Common myeloid progenitor, CD34-positive (primary cell): Measurements from ENCODE around the gene RPS26.

ENCODE experiments used
- CTCF ChIA-PET: fragments of 350-600 bp; sonication (Branson Sonifier 250); formaldehyde crosslinking; loops from one replicate; lab custom pipeline; 2021; ENCODE audit warnings: antibody characterized with exemption; lab: Charles Lee
- POLR2A ChIA-PET: fragments of 350-600 bp; sonication (Branson Sonifier 250); formaldehyde crosslinking; loops from one replicate; lab custom pipeline; 2021; ENCODE audit warnings: antibody characterized with exemption; lab: Charles Lee
- DNase-seq, 3 donors: peaks; one replicate each; pipeline versions ENCODE4 v3.0.0 to v3.0.0-alpha.2; 2013
- H3K27ac ChIP-seq, 2 experiments: 1 replicate in 1 of 2; 2 replicates in 1 of 2; pipeline ENCODE4 v1.7.0; 2013; ENCODE audit warnings: inconsistent platforms in 2 of 2, low read length in 2 of 2, mild to moderate bottlenecking in 2 of 2, low read depth in 1 of 2, moderate library complexity in 1 of 2; ENCODE audit not compliant: severe bottlenecking in 2 of 2, insufficient read depth in 1 of 2, poor library complexity in 1 of 2
- H3K27me3 ChIP-seq, 5 experiments: replicated peaks in 2 of 5; 1 replicate in 3 of 5; 2 replicates in 2 of 5; pipeline versions ENCODE4 v1.6.1 to v1.7.0; 2013; ENCODE audit warnings: low read length in 4 of 5, mild to moderate bottlenecking in 2 of 5, moderate library complexity in 2 of 5, inconsistent platforms in 1 of 5; ENCODE audit not compliant: insufficient read depth in 5 of 5, control insufficient read depth in 4 of 5
- H3K36me3 ChIP-seq, 4 experiments: 1 replicate in 2 of 4; 2 replicates in 2 of 4; pipeline versions ENCODE4 v1.6.1 to v1.7.0; 2013; ENCODE audit warnings: low read length in 3 of 4, control low read depth in 1 of 4, mild to moderate bottlenecking in 1 of 4; ENCODE audit not compliant: control insufficient read depth in 4 of 4, insufficient read depth in 4 of 4
- H3K4me1 ChIP-seq, 4 experiments: 1 replicate in 3 of 4; 2 replicates in 1 of 4; pipeline versions ENCODE4 v1.6.1 to v1.7.1; 2013; ENCODE audit warnings: low read length in 3 of 4, mild to moderate bottlenecking in 3 of 4, control low read depth in 1 of 4, inconsistent platforms in 1 of 4, moderate library complexity in 1 of 4; ENCODE audit not compliant: control insufficient read depth in 4 of 4, insufficient read depth in 4 of 4; ENCODE audit errors: control extremely low read depth in 1 of 4
- H3K4me3 ChIP-seq, 7 experiments: 1 replicate in 4 of 7; 2 replicates in 3 of 7; pipeline versions ENCODE4 v1.5.1 to v1.7.0; 2013; ENCODE audit warnings: mild to moderate bottlenecking in 7 of 7, low read length in 6 of 7, moderate library complexity in 6 of 7, inconsistent platforms in 2 of 7, low read depth in 2 of 7, control low read depth in 1 of 7; ENCODE audit not compliant: insufficient read depth in 4 of 7, control insufficient read depth in 1 of 7; ENCODE audit errors: extremely low read depth in 1 of 7
- H3K9me3 ChIP-seq, 5 experiments: 1 replicate in 4 of 5; 2 replicates in 1 of 5; pipeline versions ENCODE4 v1.6.1 to v1.7.1; 2013; ENCODE audit warnings: low read length in 4 of 5, mild to moderate bottlenecking in 2 of 5, inconsistent platforms in 1 of 5, low read depth in 1 of 5, moderate library complexity in 1 of 5; ENCODE audit not compliant: control insufficient read depth in 4 of 5, insufficient read depth in 2 of 5; ENCODE audit errors: control extremely low read depth in 1 of 5
- WGBS: methylation state at CpG from one replicate; pipeline ENCODE4 v1.1.5; 2013; ENCODE audit not compliant: insufficient coverage; 5-methylcytosine and 5-hydroxymethylcytosine counted together

RPS26 gene

DNA sequence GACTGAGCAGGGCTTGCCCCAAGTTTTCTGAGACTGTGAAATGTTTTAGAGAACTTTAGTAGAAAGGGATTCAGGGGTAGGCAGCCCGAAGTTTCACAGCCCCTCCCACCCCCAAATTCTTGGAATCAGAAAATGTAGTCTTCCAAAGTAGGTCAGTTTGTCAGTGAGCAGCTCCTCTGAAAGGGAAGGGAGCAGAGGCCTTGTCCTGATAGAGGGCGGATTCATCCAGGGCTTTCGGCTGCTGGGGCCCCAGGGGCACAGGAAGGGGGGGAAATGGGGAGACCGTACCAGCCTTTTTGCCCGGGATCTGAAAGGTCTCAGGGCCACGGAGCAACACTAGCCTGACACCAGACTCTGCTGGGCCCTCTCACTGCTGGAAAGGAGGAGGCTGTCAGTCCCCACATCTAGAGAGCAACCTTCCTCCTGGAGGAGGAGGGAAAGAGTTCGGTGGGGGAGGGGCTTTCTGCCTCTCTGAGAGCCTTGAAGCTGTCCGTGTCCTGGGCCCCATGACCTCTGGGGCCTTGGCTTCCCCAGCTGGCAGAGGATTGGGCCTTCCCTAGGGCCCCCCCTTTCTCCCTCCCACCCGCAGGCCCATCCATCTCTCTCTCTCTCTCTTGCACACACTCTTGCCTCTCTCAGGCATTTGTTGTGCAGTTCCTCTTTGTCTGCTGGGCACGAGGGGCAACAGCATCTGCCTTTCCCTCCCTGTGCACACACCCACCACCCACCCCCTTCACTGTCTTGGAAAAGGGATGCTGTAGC is 21.1 kb upstream of the RPS26 start, which contains the start of gene IKZF4:
Gene IKZF4 (plus strand): TSS at position 621 of the 762 bp plus-strand sequence. CDS start 451 bp downstream, outside the sequence.
- ChIA-PET CTCF (interaction anchor here (3.9 to 14.1 kb wide), 2 partner anchors 9 to 24 kb away, joined by 23 to 290 read pairs; partner anchors contain the start of gene SUOX), POLR2A (interaction anchor here (0.5 kb wide), 2 partner anchors 34 to 96 kb away, joined by 3 to 4 read pairs; partner anchors contain the start of gene RPL41)
- H3K27me3 ChIP-seq = no peaks in the 10 kb centered on the region
- WGBS = 1% methylated on average over 7 of the region's 10 CpGs
- peak within 1 kb of the TSS; percentile 30 to 84 (median 68) for H3K4me3 ChIP-seq
- H3K36me3 ChIP-seq = peaks cover 0 to 14% (median 12%) of the 10 kb centered on the region in 4 experiments
- H3K4me1 ChIP-seq = peaks cover 13 to 31% (median 29%) of the 10 kb centered on the region in 4 experiments
- DNase-seq = peak; percentile 60 to 91 (median 83)
- no peaks in the 10 kb centered on the region for H3K9me3 ChIP-seq
- peak within 1 kb of the TSS; percentile 61 to 84 for H3K27ac ChIP-seq

DNA sequence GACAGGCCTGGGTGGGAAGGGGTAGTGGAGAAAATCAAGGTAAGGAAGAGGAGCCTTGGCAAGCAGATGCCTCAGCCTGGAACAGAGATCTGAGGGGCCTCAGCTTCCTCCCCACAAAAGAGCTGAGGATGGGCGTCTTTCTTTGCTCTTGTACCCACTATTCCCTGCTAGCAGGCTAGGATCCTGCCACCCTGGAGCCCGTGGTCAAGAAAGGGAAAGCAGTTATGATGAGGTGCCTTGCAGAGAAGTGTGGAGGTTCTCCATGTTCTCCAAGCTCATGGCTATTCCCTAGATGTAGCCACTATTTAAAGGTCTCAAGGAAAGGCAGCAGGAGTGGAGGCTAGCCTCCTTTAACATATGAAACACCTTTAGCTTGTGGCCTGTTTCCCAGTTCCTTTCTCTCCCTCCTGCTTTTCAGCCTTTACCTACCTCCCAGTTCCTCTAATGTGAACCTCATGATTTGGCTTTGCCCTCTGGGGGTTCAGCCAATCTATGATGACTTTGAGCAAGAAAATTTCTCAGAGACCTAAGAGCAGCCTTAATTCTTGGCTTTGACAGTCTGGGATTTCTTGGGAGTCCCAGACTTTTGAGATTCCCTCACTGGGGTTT is 19.7 kb upstream of the RPS26 start:
- H3K27ac ChIP-seq = peak overlapping the region in 1 of 2 experiments; percentile 84
- CTCF ChIA-PET = interaction anchor here (1.6 to 14.1 kb wide), 3 partner anchors 8 to 26 kb away, joined by 4 to 290 read pairs (median 7); partner anchors contain the start of gene SUOX
- WGBS = no CpG with 5 or more reads among the region's 2 CpGs

DNA sequence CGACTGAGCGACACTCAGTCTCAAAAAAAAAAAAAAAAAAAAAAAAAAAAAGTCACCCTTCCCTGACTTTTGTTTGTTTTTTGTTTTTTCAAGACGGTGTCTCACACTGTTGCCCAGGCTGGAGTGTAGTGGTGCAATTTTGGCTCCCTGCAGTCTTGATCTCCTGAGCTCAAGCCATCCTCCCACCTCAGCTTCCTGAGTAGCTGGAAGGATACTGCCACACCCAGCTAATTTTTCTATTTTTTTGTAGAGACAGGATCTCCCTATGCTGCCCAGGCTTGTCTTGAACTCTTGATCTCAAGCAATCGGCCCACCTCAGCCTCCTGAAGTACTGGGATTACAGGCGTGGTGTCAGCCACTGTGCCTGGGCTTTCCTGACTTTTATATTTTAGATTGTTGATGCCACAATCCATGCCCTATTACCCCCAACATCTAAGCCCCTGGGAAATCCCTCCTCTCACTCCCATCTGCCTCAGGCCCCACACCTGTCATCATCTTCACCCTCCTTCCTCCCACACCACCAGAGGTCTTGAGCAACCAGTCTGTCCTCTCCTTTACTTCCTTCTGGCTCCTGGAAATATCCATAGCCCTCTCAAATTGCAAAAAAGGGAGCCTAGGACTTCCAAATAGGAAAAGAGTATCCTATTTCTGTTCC is 13.1 kb upstream of the RPS26 start:
- WGBS = 86% methylated on average over 3 of the region's 5 CpGs
- Histone ChIP-seq H3K27ac (no peak overlapping the region), H3K9me3 (no peaks in the 10 kb centered on the region), H3K4me3 (no peak overlapping the region), H3K4me1 (no peaks in the 10 kb centered on the region), H3K36me3 (peaks cover 13 to 70% (median 48%) of the 10 kb centered on the region in 4 experiments), H3K27me3 (no peaks in the 10 kb centered on the region)
- ChIA-PET CTCF (interaction anchor here (0.6 to 14.1 kb wide), 18 partner anchors 9 to 313 kb away, joined by 3 to 290 read pairs (median 8); partner anchors contain the start of genes BLOC1S1, DGKA, IKZF4 and ORMDL2), POLR2A (no interaction called here)
- DNase-seq = no peak

More for the DNA sequence above, 19.7 kb upstream of the RPS26 start:
- DNase-seq = no peak
- POLR2A ChIA-PET = interaction anchor here (1.0 kb wide), 1 partner anchor 48 kb away, joined by 3 read pairs; the partner anchor contains the start of gene RAB5B
- Histone ChIP-seq H3K4me1 (peaks cover 13 to 31% (median 29%) of the 10 kb centered on the region in 4 experiments), H3K27me3 (no peaks in the 10 kb centered on the region), H3K9me3 (no peaks in the 10 kb centered on the region), H3K36me3 (peaks cover 0 to 25% (median 19%) of the 10 kb centered on the region in 4 experiments), H3K4me3 (peak overlapping the region; percentile 5 to 84 (median 68))

GRCh38 chr12:56029166-56029519 is 12.6 kb upstream of the RPS26 start:
- no peak overlapping the region for H3K27ac ChIP-seq
- POLR2A ChIA-PET = interaction anchor here (0.7 to 0.9 kb wide), 3 partner anchors 34 to 304 kb away, joined by 3 read pairs; no protein-coding TSS in a partner anchor
- CTCF ChIA-PET = interaction anchor here (0.5 to 14.1 kb wide), 20 partner anchors 10 to 292 kb away, joined by 3 to 290 read pairs (median 7); partner anchors contain the start of genes DGKA, IKZF4, ORMDL2 and SUOX

GRCh38 chr12:56029666-56030293 is 11.9 kb upstream of the RPS26 start:
- POLR2A ChIA-PET = interaction anchor here (0.7 to 0.9 kb wide), 3 partner anchors 34 to 305 kb away, joined by 3 read pairs; no protein-coding TSS in a partner anchor
- Histone ChIP-seq H3K4me3 (no peak overlapping the region), H3K9me3 (no peaks in the 10 kb centered on the region), H3K27ac (no peak overlapping the region), H3K4me1 (no peaks in the 10 kb centered on the region), H3K36me3 (peaks cover 13 to 73% (median 51%) of the 10 kb centered on the region in 4 experiments), H3K27me3 (no peaks in the 10 kb centered on the region)
- peak; percentile 63 to 82 (median 75) for DNase-seq
- CTCF ChIA-PET = interaction anchor here (0.5 to 14.1 kb wide), 20 partner anchors 10 to 293 kb away, joined by 3 to 290 read pairs (median 7); partner anchors contain the start of genes DGKA, IKZF4, ORMDL2 and SUOX
- 100% methylated on average over 2 of the region's 6 CpGs for WGBS

More at GRCh38 chr12:56029166-56029519, 12.6 kb upstream of the RPS26 start:
- no peak for DNase-seq
- peaks cover 13 to 71% (median 49%) of the 10 kb centered on the region in 4 experiments for H3K36me3 ChIP-seq
- H3K9me3 ChIP-seq = no peaks in the 10 kb centered on the region
- H3K4me3 ChIP-seq = no peak overlapping the region
- no peaks in the 10 kb centered on the region for H3K4me1 ChIP-seq
- H3K27me3 ChIP-seq = no peaks in the 10 kb centered on the region

DNA sequence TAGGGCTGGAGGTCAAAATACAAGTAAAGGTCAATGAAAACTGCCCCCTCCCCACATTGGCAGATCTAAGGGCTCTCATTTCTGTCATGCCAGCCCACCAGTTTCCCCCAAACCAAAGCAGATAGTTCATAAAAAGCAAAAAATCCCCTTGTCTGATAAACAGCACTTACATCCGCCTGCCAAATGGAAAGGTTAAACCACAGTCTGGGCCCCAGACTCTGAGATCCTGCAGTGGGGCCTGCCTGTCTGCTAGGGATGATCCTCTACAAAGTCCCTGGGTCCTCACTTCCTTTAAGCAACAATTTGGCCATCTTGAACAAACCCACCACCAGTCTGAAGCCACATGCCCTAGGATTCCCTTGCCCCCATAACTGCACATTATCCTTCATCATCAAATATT is 9.7 kb upstream of the RPS26 start:
- Histone ChIP-seq H3K36me3 (peaks cover 18 to 75% (median 54%) of the 10 kb centered on the region in 4 experiments), H3K9me3 (no peaks in the 10 kb centered on the region), H3K27ac (no peak overlapping the region), H3K4me3 (no peak overlapping the region), H3K27me3 (no peaks in the 10 kb centered on the region), H3K4me1 (no peaks in the 10 kb centered on the region)
- no peak for DNase-seq
- ChIA-PET POLR2A (no interaction called here), CTCF (interaction anchor here (1.0 to 5.3 kb wide), 4 partner anchors 36 to 58 kb away, joined by 3 to 31 read pairs (median 6); partner anchors contain the start of genes RAB5B and SUOX)
- WGBS = 86% methylated on average over 1 of the region's 1 CpG
